Activated CD4-positive, alpha-beta T cell treated with anti-CD3 and anti-CD28 coated beads, Interleukin-2, amount 50 U/mL, for 4 hours (primary cell): ENCODE data around the gene RFX6.

Source experiments
- DNase-seq, 2 experiments: peaks; one replicate each; pipeline ENCODE4 v3.0.0-alpha.2; 2020

RFX6 gene

GRCh38 chr6:116974526-116975316, 97.7 kb downstream of the RFX6 start:
- DNase-seq, result no peak

GRCh38 chr6:116975600-116975999, 98.6 kb downstream of the RFX6 start:
- DNase-seq, result no peak

- no peak for DNase-seq
Measured at GRCh38 chr6:116979560-116979959, 102.5 kb downstream of the RFX6 start.
